Kidney (tissue), 14 donors: Measurements from ENCODE around the gene TESK1. TPM values are rescaled to one million over a fixed set of nuclear protein-coding genes. Genes with fewer than 3 reads are reported as not detected.

ENCODE experiments used
- DNase-seq, 5 donors: peaks; one replicate each; pipeline ENCODE4 v3.0.0-alpha.2; 2013 to 2020
- FAIRE-seq: peaks from 2 replicates; lab custom pipeline; 2012; peaks lifted over from hg19 to GRCh38; lab: Jason Lieb, UNC
- H3K27ac ChIP-seq, 2 donors: one replicate each; pipeline ENCODE4 v1.7.0; 2013; ENCODE audit warnings: low read depth in 2 of 2, low read length in 2 of 2, inconsistent platforms in 1 of 2
- H3K27me3 ChIP-seq: one replicate; pipeline ENCODE4 v1.7.1; 2013; ENCODE audit warnings: low read length, inconsistent platforms; ENCODE audit not compliant: control insufficient read depth, insufficient read depth
- H3K36me3 ChIP-seq, 3 donors: one replicate each; pipeline versions ENCODE4 v1.7.0 to v1.7.1; 2013; ENCODE audit warnings: low read length in 3 of 3, control low read depth in 1 of 3, inconsistent platforms in 1 of 3; ENCODE audit not compliant: insufficient read depth in 3 of 3, control insufficient read depth in 2 of 3
- H3K4me1 ChIP-seq, 3 donors: one replicate each; pipeline versions ENCODE4 v1.7.0 to v1.7.1; 2013; ENCODE audit warnings: low read length in 3 of 3, inconsistent platforms in 1 of 3, low read depth in 1 of 3; ENCODE audit not compliant: control insufficient read depth in 2 of 3, insufficient read depth in 2 of 3
- H3K4me3 ChIP-seq, 3 donors: one replicate each; pipeline versions ENCODE4 v1.7.0 to v1.8.1; 2013; ENCODE audit warnings: low read length in 3 of 3, control low read depth in 1 of 3, inconsistent platforms in 1 of 3
- H3K9ac ChIP-seq, 3 donors: one replicate each; pipeline versions ENCODE4 v1.7.0 to v1.7.1; 2013; ENCODE audit warnings: low read length in 3 of 3, control low read depth in 1 of 3, inconsistent platforms in 1 of 3
- H3K9me3 ChIP-seq, 3 donors: one replicate each; pipeline versions ENCODE4 v1.7.0 to v1.7.1; 2013; ENCODE audit warnings: low read length in 3 of 3, control low read depth in 1 of 3, inconsistent platforms in 1 of 3; ENCODE audit not compliant: control insufficient read depth in 2 of 3, insufficient read depth in 1 of 3
- CTCF ChIP-seq: IDR thresholded peaks from 3 replicates; pipeline ENCODE4 v1.5.1; 2012; ENCODE audit warnings: mild to moderate bottlenecking, moderate library complexity, borderline replicate concordance; ENCODE audit not compliant: insufficient read depth; ENCODE audit errors: extremely low read depth
- intact Hi-C: fragments of 100-400 bp; cut with DNase I; formaldehyde crosslinking; loops from one replicate; pipeline ENCODE4 v1.11.1; 2022
- polyA plus RNA-seq: library from polyadenylated mRNA; stranded (reverse); fragments of 350-450 nt; fragmentation: Illumina TruSeq; extraction: RNeasy Lipid Tissue Mini Kit (QIAGEN cat#74804); gene quantifications from one replicate; pipeline ENCODE4 v1.2.3, GENCODE V29; 2014; ENCODE audit warnings: low read depth, low replicate concordance; ENCODE audit not compliant: insufficient read depth
- total RNA-seq: library from RNA; stranded (reverse); fragmentation: NEBNext Ultra II Directional; extraction: Animal tissue kit (Norgen Biotek cat#: 25700); gene quantifications from one replicate; pipeline ENCODE4 v1.2.1, GENCODE V29; 2021
- donor health status: control.
- donor health status: control.
- donor health status: control.
- donor health status: control.
- donor health status: control.
- donor health status: DM: yes; HTN: yes; CAD: no.
- donor health status: Normal renal cell carcinoma (clear cell type).

The TESK1 gene
- total and polyA plus RNA-seq, 2 donors from 2014 or later: 34.6 to 35.8 TPM

GRCh38 chr9:35566417-35566816, 38.6 kb upstream of the TESK1 start:
- no peak overlapping the region for H3K27ac ChIP-seq
- TF ChIP-seq CTCF: no peak
- no peaks in the 10 kb centered on the region for H3K36me3 ChIP-seq
- no peaks in the 10 kb centered on the region for H3K9me3 ChIP-seq
- DNase-seq (no peak), FAIRE-seq (no peak)
- H3K4me1 ChIP-seq: peaks cover 0 to 14% (median 8%) of the 10 kb centered on the region in 3 donors
- H3K4me3 ChIP-seq: no peak overlapping the region
- no peak overlapping the region for H3K9ac ChIP-seq
- intact Hi-C loops: no loop called here
- no peaks in the 10 kb centered on the region for H3K27me3 ChIP-seq

- FAIRE-seq: no peak
- Histone ChIP-seq H3K4me1 (peaks cover 0 to 8% (median 8%) of the 10 kb centered on the region in 3 donors), H3K27me3 (no peaks in the 10 kb centered on the region), H3K9ac (no peak overlapping the region), H3K36me3 (no peaks in the 10 kb centered on the region), H3K9me3 (no peaks in the 10 kb centered on the region), H3K4me3 (no peak overlapping the region), H3K27ac (no peak overlapping the region)
- no peak for DNase-seq
- intact Hi-C loops: no loop called here
- TF ChIP-seq CTCF: no peak
Measured at GRCh38 chr9:35568196-35568595, 36.9 kb upstream of the TESK1 start.

- no peaks in the 10 kb centered on the region for H3K27me3 ChIP-seq
- no peaks in the 10 kb centered on the region for H3K36me3 ChIP-seq
- H3K27ac ChIP-seq: no peak overlapping the region
- H3K9ac ChIP-seq: no peak overlapping the region
- no peak for FAIRE-seq
- no peaks in the 10 kb centered on the region for H3K4me1 ChIP-seq
- intact Hi-C loops: no loop called here
- DNase-seq: no peak
- TF ChIP-seq CTCF: no peak
- H3K4me3 ChIP-seq: no peak overlapping the region
- H3K9me3 ChIP-seq: no peaks in the 10 kb centered on the region
Measured at GRCh38 chr9:35569206-35569605, 35.9 kb upstream of the TESK1 start.
